ENCODE data around the gene NAXD. TPM values are rescaled to one million over a fixed set of nuclear protein-coding genes. Genes with fewer than 3 reads are reported as not detected.
"Not testable (repeated sequence)": the region's sequence is repeated elsewhere in the genome, so short reads cannot be mapped to it uniquely, and the experiment has no call there.

The NAXD gene
- polyA plus RNA-seq, 1 experiment = 38.7 TPM

- peaks cover 20% of the 10 kb centered on the region for H3K36me3 ChIP-seq (ENCODE audit: control insufficient read depth, insufficient read depth, low read length)
- no peak for DNase-seq (ENCODE audit: low read depth)
- CTCF ChIA-PET = interaction anchor here (0.6 to 1.1 kb wide), 2 partner anchors 11 to 17 kb away, joined by 3 read pairs; no protein-coding TSS in a partner anchor
- no peak for TF ChIP-seq CTCF (IDR thresholded peaks at IDR 0.05; ENCODE audit: insufficient read depth, low read depth, low read length)
- POLR2A ChIA-PET = no interaction called here
- H3K27me3 ChIP-seq (ENCODE audit: control insufficient read depth, insufficient read depth, low read length) = no peaks in the 10 kb centered on the region
- no peak overlapping the region for H3K4me3 ChIP-seq (ENCODE audit: low read depth, low read length)
Observed at GRCh38 chr13:110628952-110629701, 13.8 kb downstream of the NAXD start.

GRCh38 chr13:110629735-110630134 lies 14.4 kb downstream of the NAXD start:
- Histone ChIP-seq H3K36me3 (ENCODE audit: control insufficient read depth, insufficient read depth, low read length) (peaks cover 25% of the 10 kb centered on the region), H3K4me3 (ENCODE audit: low read depth, low read length) (no peak overlapping the region), H3K27me3 (ENCODE audit: control insufficient read depth, insufficient read depth, low read length) (no peaks in the 10 kb centered on the region)
- ChIA-PET POLR2A (no interaction called here), CTCF (interaction anchor here (0.6 to 1.1 kb wide), 2 partner anchors 10 to 17 kb away, joined by 3 read pairs; no protein-coding TSS in a partner anchor)
- DNase-seq (ENCODE audit: low read depth) = no peak
- TF ChIP-seq CTCF (IDR thresholded peaks at IDR 0.05; ENCODE audit: insufficient read depth, low read depth, low read length) = no peak

- no peak for TF ChIP-seq CTCF (IDR thresholded peaks at IDR 0.05; ENCODE audit: insufficient read depth, low read depth, low read length)
- Histone ChIP-seq H3K27me3 (ENCODE audit: control insufficient read depth, insufficient read depth, low read length) (no peaks in the 10 kb centered on the region), H3K4me3 (ENCODE audit: low read depth, low read length) (no peak overlapping the region), H3K36me3 (ENCODE audit: control insufficient read depth, insufficient read depth, low read length) (peaks cover 28% of the 10 kb centered on the region)
- DNase-seq (ENCODE audit: low read depth) = no peak
- ChIA-PET POLR2A (no interaction called here), CTCF (interaction anchor here (0.6 to 1.1 kb wide), 2 partner anchors 9 to 28 kb away, joined by 3 to 4 read pairs; no protein-coding TSS in a partner anchor)
Observed at GRCh38 chr13:110630566-110631119, 15.3 kb downstream of the NAXD start.

- CTCF ChIA-PET = not testable (repeated sequence)
Observed at GRCh38 chr13:110632255-110632654, 16.9 kb downstream of the NAXD start.

GRCh38 chr13:110633776-110634175 lies 18.4 kb downstream of the NAXD start:
- no peak for DNase-seq (ENCODE audit: low read depth)
- ChIA-PET POLR2A (no interaction called here), CTCF (no interaction called here)
- no peak for TF ChIP-seq CTCF (IDR thresholded peaks at IDR 0.05; ENCODE audit: insufficient read depth, low read depth, low read length)
- peaks cover 42% of the 10 kb centered on the region for H3K36me3 ChIP-seq (ENCODE audit: control insufficient read depth, insufficient read depth, low read length)
- no peaks in the 10 kb centered on the region for H3K27me3 ChIP-seq (ENCODE audit: control insufficient read depth, insufficient read depth, low read length)
- H3K4me3 ChIP-seq (ENCODE audit: low read depth, low read length) = no peak overlapping the region

More at GRCh38 chr13:110632255-110632654, 16.9 kb downstream of the NAXD start:
- H3K27me3 ChIP-seq (ENCODE audit: control insufficient read depth, insufficient read depth, low read length); POLR2A ChIA-PET; DNase-seq (ENCODE audit: low read depth); H3K4me3 ChIP-seq (ENCODE audit: low read depth, low read length): not testable (repeated sequence)
- peaks cover 37% of the 10 kb centered on the region for H3K36me3 ChIP-seq (ENCODE audit: control insufficient read depth, insufficient read depth, low read length)
